DND-41 (cell line): ENCODE measurements around the gene NFIA.

ENCODE experiments used
- CTCF ChIP-seq: IDR thresholded peaks from 2 replicates; pipeline ENCODE4 v1.5.1; 2012; ENCODE audit warnings: borderline replicate concordance, low read length, moderate library complexity, mild to moderate bottlenecking; ENCODE audit not compliant: poor library complexity, severe bottlenecking; ENCODE audit errors: extremely low read depth
- EZH2 ChIP-seq: IDR thresholded peaks from 3 replicates; pipeline ENCODE4 v1.6.1; 2012; ENCODE audit warnings: borderline replicate concordance, low read depth, mild to moderate bottlenecking, moderate library complexity, low read length, inconsistent platforms; ENCODE audit not compliant: severe bottlenecking

DNA sequence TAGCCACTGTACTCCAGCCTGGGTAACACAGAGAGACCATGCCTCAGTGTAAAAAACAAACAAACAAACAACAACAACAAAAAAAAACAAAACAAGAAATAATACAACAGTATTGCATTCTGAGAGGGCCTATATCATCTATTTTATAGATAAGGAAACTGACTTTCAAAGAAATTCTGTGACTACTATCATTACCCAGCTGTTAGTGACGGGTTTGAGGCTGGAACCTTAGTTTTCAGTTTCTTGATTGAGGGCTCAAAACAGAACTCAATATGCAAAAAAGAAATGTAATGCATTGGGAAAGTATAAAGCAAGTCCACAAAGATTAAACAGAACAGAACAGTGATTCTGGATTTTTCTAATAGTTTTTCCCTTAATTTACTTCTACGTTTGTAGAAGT lies 149.4 kb downstream of the NFIA start:
- TF ChIP-seq CTCF (no peak), EZH2 (no peak)
